ENCODE data around the gene TTC21B. TPM values are rescaled to one million over a fixed set of nuclear protein-coding genes. Genes with fewer than 3 reads are reported as not detected.

TTC21B gene
- total and polyA plus RNA-seq, 5 donors from 2014 or later: 5.1 to 31.2 (median 6.7) TPM

DNA sequence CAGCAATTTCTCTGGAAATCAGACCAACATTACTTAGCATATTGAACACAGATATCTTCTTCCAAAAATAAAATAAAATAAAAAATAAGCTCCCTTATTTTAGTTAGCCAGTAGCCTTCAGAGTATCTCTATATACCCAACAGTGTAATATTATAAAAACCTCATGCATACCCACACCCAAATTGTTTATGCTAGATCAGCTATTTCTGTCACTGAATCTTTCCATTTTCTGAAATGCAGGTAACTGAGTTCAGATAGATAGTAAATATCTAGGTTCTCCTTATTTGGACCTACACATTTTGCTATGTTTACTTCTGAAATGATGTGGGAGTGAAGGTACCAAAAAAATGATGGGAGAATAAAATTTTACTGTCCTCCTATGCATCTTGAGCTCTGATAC lies 39.9 kb downstream of the TTC21B start:
- Histone ChIP-seq H3K4me3 (ENCODE audit: low read depth, low read length) (no peak overlapping the region), H3K9me3 (ENCODE audit: control insufficient read depth in 2 of 2, low read length in 2 of 2) (no peaks in the 10 kb centered on the region), H3K4me1 (ENCODE audit: control insufficient read depth, insufficient read depth, low read length, poor library complexity, severe bottlenecking) (no peaks in the 10 kb centered on the region), H3K27ac (ENCODE audit: insufficient read depth, low read length, poor library complexity, severe bottlenecking) (no peak overlapping the region), H3K36me3 (ENCODE audit: control insufficient read depth, insufficient read depth, low read length) (peaks cover 42% of the 10 kb centered on the region), H3K27me3 (ENCODE audit: control insufficient read depth, insufficient read depth, low read length) (no peaks in the 10 kb centered on the region)
- H3K4me3 Mint-ChIP-seq: no peak overlapping the region
- no peaks in the 10 kb centered on the region for H3K27me3 Mint-ChIP-seq
- H3K27ac Mint-ChIP-seq: no peak overlapping the region
- no peaks in the 10 kb centered on the region for H3K9me3 Mint-ChIP-seq
- H3K36me3 Mint-ChIP-seq: peaks cover 39% of the 10 kb centered on the region
- ATAC-seq (ENCODE audit: low read depth in 2 of 2) (no peak), DNase-seq (no peak)
- peaks cover 0 to 5% (median 0%) of the 10 kb centered on the region in 4 donors for H3K4me1 Mint-ChIP-seq

DNA sequence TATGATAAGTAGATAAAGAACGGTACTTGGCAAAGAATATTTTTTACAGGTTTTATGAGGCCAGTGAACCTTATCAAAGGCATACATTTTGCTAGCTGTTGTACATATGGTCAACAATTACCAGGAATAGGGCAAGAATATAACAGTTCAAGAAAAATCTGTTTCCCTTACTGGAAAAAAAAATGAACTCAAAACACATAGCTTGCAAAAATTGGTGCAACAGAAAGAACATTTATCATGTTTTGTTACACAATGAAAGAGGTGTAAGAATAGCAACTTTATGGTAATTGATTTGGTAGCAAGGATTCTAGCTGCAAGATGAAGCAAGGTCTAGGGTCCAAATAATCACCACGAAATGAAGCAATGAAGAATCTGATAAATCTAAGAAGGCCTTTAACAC lies 41.6 kb downstream of the TTC21B start:
- DNase-seq (no peak), ATAC-seq (ENCODE audit: low read depth in 2 of 2) (no peak)
- Histone ChIP-seq H3K27ac (ENCODE audit: insufficient read depth, low read length, poor library complexity, severe bottlenecking) (no peak overlapping the region), H3K27me3 (ENCODE audit: control insufficient read depth, insufficient read depth, low read length) (no peaks in the 10 kb centered on the region), H3K9me3 (ENCODE audit: control insufficient read depth in 2 of 2, low read length in 2 of 2) (no peaks in the 10 kb centered on the region), H3K4me3 (ENCODE audit: low read depth, low read length) (no peak overlapping the region), H3K36me3 (ENCODE audit: control insufficient read depth, insufficient read depth, low read length) (peaks cover 35% of the 10 kb centered on the region), H3K4me1 (ENCODE audit: control insufficient read depth, insufficient read depth, low read length, poor library complexity, severe bottlenecking) (no peaks in the 10 kb centered on the region)
- Mint-ChIP-seq H3K4me1 (peaks cover 0 to 5% (median 0%) of the 10 kb centered on the region in 4 donors), H3K36me3 (peaks cover 33% of the 10 kb centered on the region), H3K27me3 (no peaks in the 10 kb centered on the region), H3K27ac (no peak overlapping the region), H3K4me3 (no peak overlapping the region), H3K9me3 (no peaks in the 10 kb centered on the region)

DNA sequence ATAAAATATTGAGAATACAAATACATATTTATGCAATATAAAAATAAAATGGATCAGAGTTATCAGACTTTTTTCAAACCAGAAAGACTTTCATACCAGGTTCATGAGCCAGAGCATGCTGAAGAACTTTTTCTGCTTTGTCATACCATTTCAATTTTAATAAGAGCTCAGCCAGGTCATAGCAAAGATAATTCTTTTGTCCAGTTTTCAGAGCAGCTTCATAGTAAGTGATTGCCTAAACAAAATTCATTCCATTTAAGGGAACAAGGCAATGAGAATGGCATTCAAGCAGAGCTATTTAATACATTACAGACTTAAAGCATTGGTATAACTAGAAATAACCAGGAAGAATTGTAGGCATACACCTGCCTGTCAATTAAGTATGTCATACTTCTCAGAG lies 42.3 kb downstream of the TTC21B start:
- Mint-ChIP-seq H3K9me3 (no peaks in the 10 kb centered on the region), H3K36me3 (peaks cover 31% of the 10 kb centered on the region)
- H3K9me3 ChIP-seq (ENCODE audit: control insufficient read depth in 2 of 2, low read length in 2 of 2): no peaks in the 10 kb centered on the region

DNA sequence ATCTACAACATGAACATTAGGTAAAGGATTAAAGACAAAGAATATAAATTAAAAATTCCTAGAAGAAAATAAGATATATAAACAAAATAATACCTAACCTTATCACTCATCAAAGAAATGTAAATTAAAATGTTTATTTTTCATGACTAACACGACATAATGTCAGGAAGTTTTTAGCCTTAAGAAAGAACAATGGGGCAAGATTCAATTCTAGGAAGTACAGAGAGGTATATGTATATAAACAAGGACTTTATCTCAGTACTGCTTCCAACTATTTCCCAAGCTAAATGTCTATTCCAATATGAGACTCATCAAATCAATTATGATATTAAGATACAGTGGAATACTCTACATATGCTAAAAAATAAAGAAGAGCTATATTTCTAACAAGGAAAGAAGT lies 44.1 kb downstream of the TTC21B start:
- no peak for DNase-seq
- Mint-ChIP-seq H3K4me3 (no peak overlapping the region), H3K27ac (no peak overlapping the region), H3K27me3 (no peaks in the 10 kb centered on the region), H3K4me1 (peaks cover 0 to 10% (median 1%) of the 10 kb centered on the region in 4 donors), H3K9me3 (no peaks in the 10 kb centered on the region), H3K36me3 (peaks cover 40% of the 10 kb centered on the region)
- Histone ChIP-seq H3K4me1 (ENCODE audit: control insufficient read depth, insufficient read depth, low read length, poor library complexity, severe bottlenecking) (no peaks in the 10 kb centered on the region), H3K27ac (ENCODE audit: insufficient read depth, low read length, poor library complexity, severe bottlenecking) (no peak overlapping the region), H3K4me3 (ENCODE audit: low read depth, low read length) (no peak overlapping the region), H3K36me3 (ENCODE audit: control insufficient read depth, insufficient read depth, low read length) (peaks cover 23% of the 10 kb centered on the region), H3K27me3 (ENCODE audit: control insufficient read depth, insufficient read depth, low read length) (no peaks in the 10 kb centered on the region), H3K9me3 (ENCODE audit: control insufficient read depth in 2 of 2, low read length in 2 of 2) (peaks cover 0 to 2% of the 10 kb centered on the region in 2 experiments)
- no peak for ATAC-seq (ENCODE audit: low read depth in 2 of 2)

More for the DNA sequence above, 42.3 kb downstream of the TTC21B start:
- Histone ChIP-seq H3K27me3 (ENCODE audit: control insufficient read depth, insufficient read depth, low read length) (no peaks in the 10 kb centered on the region), H3K36me3 (ENCODE audit: control insufficient read depth, insufficient read depth, low read length) (peaks cover 35% of the 10 kb centered on the region), H3K4me1 (ENCODE audit: control insufficient read depth, insufficient read depth, low read length, poor library complexity, severe bottlenecking) (no peaks in the 10 kb centered on the region), H3K4me3 (ENCODE audit: low read depth, low read length) (no peak overlapping the region), H3K27ac (ENCODE audit: insufficient read depth, low read length, poor library complexity, severe bottlenecking) (no peak overlapping the region)
- no peak overlapping the region for H3K27ac Mint-ChIP-seq
- ATAC-seq (ENCODE audit: low read depth in 2 of 2): no peak
- H3K4me1 Mint-ChIP-seq: peaks cover 0 to 5% (median 0%) of the 10 kb centered on the region in 4 donors
- H3K27me3 Mint-ChIP-seq: no peaks in the 10 kb centered on the region
- no peak overlapping the region for H3K4me3 Mint-ChIP-seq
- DNase-seq: no peak

DNA sequence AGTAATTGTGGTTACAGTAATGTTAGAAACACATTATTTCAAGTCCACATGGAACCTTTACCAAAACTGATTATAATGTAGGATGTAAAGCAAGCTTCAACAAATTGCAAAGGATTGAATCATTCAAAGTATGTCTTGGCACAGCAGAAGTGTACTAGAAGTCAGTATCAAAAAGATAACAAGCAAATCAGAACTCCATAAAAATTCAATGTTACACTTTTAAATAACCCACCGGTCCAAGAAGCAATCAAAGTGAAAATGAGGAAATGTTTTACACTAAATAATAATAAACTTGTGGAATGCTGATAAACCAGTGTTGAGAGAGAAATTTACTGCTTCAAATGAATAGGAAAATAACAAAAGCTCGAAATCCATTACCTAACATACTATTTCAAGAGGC lies 47.7 kb downstream of the TTC21B start:
- H3K27ac ChIP-seq (ENCODE audit: insufficient read depth, low read length, poor library complexity, severe bottlenecking): no peak overlapping the region
- H3K4me3 Mint-ChIP-seq: no peak overlapping the region
- no peak overlapping the region for H3K27ac Mint-ChIP-seq
- H3K4me1 Mint-ChIP-seq: peaks cover 8 to 16% (median 9%) of the 10 kb centered on the region in 4 donors
- H3K27me3 ChIP-seq (ENCODE audit: control insufficient read depth, insufficient read depth, low read length): no peaks in the 10 kb centered on the region
- ATAC-seq (ENCODE audit: low read depth in 2 of 2) (no peak), DNase-seq (no peak)
- no peaks in the 10 kb centered on the region for H3K27me3 Mint-ChIP-seq
- H3K4me1 ChIP-seq (ENCODE audit: control insufficient read depth, insufficient read depth, low read length, poor library complexity, severe bottlenecking): peaks cover 6% of the 10 kb centered on the region
- H3K36me3 ChIP-seq (ENCODE audit: control insufficient read depth, insufficient read depth, low read length): peaks cover 12% of the 10 kb centered on the region
- no peaks in the 10 kb centered on the region for H3K9me3 Mint-ChIP-seq
- H3K4me3 ChIP-seq (ENCODE audit: low read depth, low read length): no peak overlapping the region
- peaks cover 0 to 2% of the 10 kb centered on the region in 2 experiments for H3K9me3 ChIP-seq (ENCODE audit: control insufficient read depth in 2 of 2, low read length in 2 of 2)
- peaks cover 50% of the 10 kb centered on the region for H3K36me3 Mint-ChIP-seq

DNA sequence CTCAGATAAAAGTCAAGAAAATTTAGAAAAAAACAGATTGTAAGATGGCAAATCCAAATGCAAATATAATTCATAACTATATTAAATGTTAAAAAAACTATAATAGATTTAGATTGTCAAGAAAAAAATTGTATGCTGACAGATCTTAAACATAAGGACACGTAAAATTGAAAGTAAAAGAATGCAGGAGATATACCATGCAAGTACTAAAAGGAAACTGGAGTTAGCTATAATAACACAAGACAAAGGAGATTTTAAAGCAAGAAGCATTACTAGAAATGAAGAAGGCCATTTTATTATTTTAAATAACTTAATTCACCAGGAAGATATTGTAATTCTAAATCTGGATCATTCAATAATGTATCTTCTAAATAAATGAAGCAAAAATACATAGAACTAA lies 48.3 kb downstream of the TTC21B start:
- H3K36me3 ChIP-seq (ENCODE audit: control insufficient read depth, insufficient read depth, low read length): peaks cover 14% of the 10 kb centered on the region
- Mint-ChIP-seq H3K9me3 (no peaks in the 10 kb centered on the region), H3K36me3 (peaks cover 50% of the 10 kb centered on the region), H3K27ac (no peak overlapping the region), H3K4me3 (no peak overlapping the region), H3K27me3 (no peaks in the 10 kb centered on the region), H3K4me1 (peaks cover 8 to 16% (median 9%) of the 10 kb centered on the region in 4 donors)
- no peak for DNase-seq
- no peak overlapping the region for H3K27ac ChIP-seq (ENCODE audit: insufficient read depth, low read length, poor library complexity, severe bottlenecking)
- peaks cover 0 to 2% of the 10 kb centered on the region in 2 experiments for H3K9me3 ChIP-seq (ENCODE audit: control insufficient read depth in 2 of 2, low read length in 2 of 2)
- no peak overlapping the region for H3K4me3 ChIP-seq (ENCODE audit: low read depth, low read length)
- H3K4me1 ChIP-seq (ENCODE audit: control insufficient read depth, insufficient read depth, low read length, poor library complexity, severe bottlenecking): peaks cover 6% of the 10 kb centered on the region
- ATAC-seq (ENCODE audit: low read depth in 2 of 2): no peak
- no peaks in the 10 kb centered on the region for H3K27me3 ChIP-seq (ENCODE audit: control insufficient read depth, insufficient read depth, low read length)

DNA sequence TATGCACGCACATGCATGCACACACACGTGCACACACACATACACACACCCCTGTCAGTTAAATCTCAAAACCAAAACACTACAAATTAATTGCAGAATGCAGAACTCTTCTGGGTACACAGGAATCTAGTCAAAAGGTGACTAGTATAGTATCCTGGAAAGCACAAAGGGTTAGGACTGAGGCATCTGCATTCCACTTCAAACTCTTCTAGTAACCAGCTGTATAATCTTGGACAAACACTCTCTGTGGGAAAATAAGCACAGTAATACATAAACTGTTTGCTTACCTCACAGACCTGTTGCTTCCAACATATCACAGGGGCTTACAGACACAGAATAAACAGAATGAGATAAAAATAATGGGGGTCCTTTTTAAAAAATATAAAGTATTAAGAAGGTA lies 49.1 kb downstream of the TTC21B start:
- Histone ChIP-seq H3K4me1 (ENCODE audit: control insufficient read depth, insufficient read depth, low read length, poor library complexity, severe bottlenecking) (peaks cover 6% of the 10 kb centered on the region), H3K36me3 (ENCODE audit: control insufficient read depth, insufficient read depth, low read length) (peaks cover 19% of the 10 kb centered on the region), H3K4me3 (ENCODE audit: low read depth, low read length) (no peak overlapping the region), H3K27me3 (ENCODE audit: control insufficient read depth, insufficient read depth, low read length) (no peaks in the 10 kb centered on the region), H3K27ac (ENCODE audit: insufficient read depth, low read length, poor library complexity, severe bottlenecking) (no peak overlapping the region), H3K9me3 (ENCODE audit: control insufficient read depth in 2 of 2, low read length in 2 of 2) (peaks cover 0 to 2% of the 10 kb centered on the region in 2 experiments)
- Mint-ChIP-seq H3K4me1 (peaks cover 5 to 16% (median 8%) of the 10 kb centered on the region in 4 donors), H3K9me3 (no peaks in the 10 kb centered on the region), H3K27ac (no peak overlapping the region), H3K4me3 (no peak overlapping the region), H3K36me3 (peaks cover 49% of the 10 kb centered on the region), H3K27me3 (no peaks in the 10 kb centered on the region)
- no peak for ATAC-seq (ENCODE audit: low read depth in 2 of 2)
- DNase-seq: no peak

DNA sequence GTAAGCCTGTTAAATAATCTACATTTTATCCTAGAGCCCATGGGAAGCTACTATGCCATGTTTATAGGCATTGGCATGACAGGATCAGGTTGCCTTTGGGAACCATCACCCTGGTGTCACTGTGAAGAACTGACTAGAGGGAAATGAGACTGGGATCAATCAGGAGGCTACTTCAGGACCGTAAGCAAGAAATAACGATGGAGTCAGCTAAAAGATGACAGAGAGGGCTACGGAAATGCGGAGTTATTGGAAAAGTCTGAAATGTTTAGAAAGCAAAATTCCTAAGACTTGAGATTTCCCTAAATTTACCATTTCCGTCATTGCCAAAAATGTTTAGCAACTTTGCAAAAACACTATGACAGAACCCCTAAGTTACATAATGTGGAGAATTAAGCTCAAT lies 50.2 kb downstream of the TTC21B start:
- peaks cover 0 to 2% of the 10 kb centered on the region in 2 experiments for H3K9me3 ChIP-seq (ENCODE audit: control insufficient read depth in 2 of 2, low read length in 2 of 2)
- peaks cover 5 to 16% (median 8%) of the 10 kb centered on the region in 4 donors for H3K4me1 Mint-ChIP-seq
- no peaks in the 10 kb centered on the region for H3K27me3 ChIP-seq (ENCODE audit: control insufficient read depth, insufficient read depth, low read length)
- peaks cover 27% of the 10 kb centered on the region for H3K36me3 ChIP-seq (ENCODE audit: control insufficient read depth, insufficient read depth, low read length)
- peak overlapping the region; percentile 48 for H3K4me3 ChIP-seq (ENCODE audit: low read depth, low read length)
- DNase-seq (no peak), ATAC-seq (ENCODE audit: low read depth in 2 of 2) (no peak)
- no peak overlapping the region for H3K27ac ChIP-seq (ENCODE audit: insufficient read depth, low read length, poor library complexity, severe bottlenecking)
- H3K36me3 Mint-ChIP-seq: peaks cover 56% of the 10 kb centered on the region
- H3K9me3 Mint-ChIP-seq: no peaks in the 10 kb centered on the region
- H3K4me1 ChIP-seq (ENCODE audit: control insufficient read depth, insufficient read depth, low read length, poor library complexity, severe bottlenecking): peaks cover 6% of the 10 kb centered on the region
- no peak overlapping the region for H3K4me3 Mint-ChIP-seq
- no peaks in the 10 kb centered on the region for H3K27me3 Mint-ChIP-seq
- peak overlapping the region in 2 of 3 donors; percentile 4 to 6 for H3K27ac Mint-ChIP-seq

Measured in CD4-positive, CD25-positive, alpha-beta regulatory T cell (primary cell).